Loucy (cell line): Measurements from ENCODE around the gene IFI35.

ENCODE experiments used
- H2AFZ ChIP-seq: fragments of 200-600 bp; sonication (generic); 2 replicates; pipeline ENCODE4 v1.6.0; 2016; ENCODE audit warnings: antibody characterized with exemption, mild to moderate bottlenecking, low read length, moderate library complexity
- H3F3A ChIP-seq: fragments of 200-600 bp; 2 replicates; pipeline ENCODE4 v1.6.0; 2016; ENCODE audit warnings: antibody characterized with exemption, low read depth, mild to moderate bottlenecking
- H3K27me3 ChIP-seq: fragments of 200-600 bp; sonication (generic); 2 replicates; pipeline ENCODE4 v1.6.1; 2014; ENCODE audit warnings: low read length, mild to moderate bottlenecking; ENCODE audit not compliant: insufficient read depth, poor library complexity, severe bottlenecking
- H3K36me3 ChIP-seq: fragments of 200-600 bp; sonication (generic); 2 replicates; pipeline ENCODE4 v1.6.1; 2016; ENCODE audit warnings: low read length; ENCODE audit not compliant: insufficient read depth
- H3K4me1 ChIP-seq: fragments of 200-600 bp; sonication (generic); 2 replicates; pipeline ENCODE4 v1.5.1; 2014; ENCODE audit warnings: low read length, mild to moderate bottlenecking; ENCODE audit not compliant: insufficient read depth, poor library complexity, severe bottlenecking
- H3K4me2 ChIP-seq: fragments of 200-600 bp; sonication (generic); 2 replicates; pipeline ENCODE4 v1.6.0; 2014; ENCODE audit warnings: antibody characterized with exemption, low read length, low read depth, mild to moderate bottlenecking; ENCODE audit not compliant: poor library complexity, severe bottlenecking
- H3K4me3 ChIP-seq: fragments of 200-600 bp; sonication (generic); 2 replicates; pipeline ENCODE4 v1.5.1; 2014; ENCODE audit warnings: low read length, mild to moderate bottlenecking, mixed read lengths; ENCODE audit not compliant: poor library complexity, severe bottlenecking
- H3K79me2 ChIP-seq: fragments of 200-600 bp; sonication (generic); 2 replicates; pipeline ENCODE4 v1.6.1; 2014; ENCODE audit warnings: low read length; ENCODE audit not compliant: insufficient read depth
- H3K9ac ChIP-seq: fragments of 200-600 bp; sonication (generic); 2 replicates; pipeline ENCODE4 v1.6.0; 2014; ENCODE audit warnings: mild to moderate bottlenecking, low read depth, low read length, moderate library complexity; ENCODE audit not compliant: poor library complexity, severe bottlenecking
- H3K9me2 ChIP-seq: fragments of 200-600 bp; sonication (generic); replicated peaks from 2 replicates; pipeline ENCODE4 v1.6.1; 2016; ENCODE audit warnings: low read depth, low read length, mixed read lengths
- H3K9me3 ChIP-seq: fragments of 200-600 bp; sonication (generic); 2 replicates; pipeline ENCODE4 v1.6.1; 2014; ENCODE audit warnings: mild to moderate bottlenecking, antibody characterized with exemption, low read length, low read depth; ENCODE audit not compliant: insufficient read depth
- H4K20me1 ChIP-seq: fragments of 200-600 bp; sonication (generic); 2 replicates; pipeline ENCODE4 v1.6.0; 2014; ENCODE audit warnings: antibody characterized with exemption, low read length, mild to moderate bottlenecking; ENCODE audit not compliant: insufficient read depth, poor library complexity, severe bottlenecking
- CTCF ChIP-seq: fragments of 200-600 bp; sonication (generic); conservative IDR thresholded peaks from 2 replicates; pipeline ENCODE4 v1.5.1; 2014; ENCODE audit warnings: mild to moderate bottlenecking, antibody characterized with exemption, low read length
- EZH2phosphoT487 ChIP-seq: fragments of 200-600 bp; IDR thresholded peaks from 2 replicates; pipeline ENCODE4 v1.6.1; 2018; ENCODE audit warnings: antibody characterized with exemption, mild to moderate bottlenecking, moderate library complexity, borderline replicate concordance

IFI35 gene

DNA sequence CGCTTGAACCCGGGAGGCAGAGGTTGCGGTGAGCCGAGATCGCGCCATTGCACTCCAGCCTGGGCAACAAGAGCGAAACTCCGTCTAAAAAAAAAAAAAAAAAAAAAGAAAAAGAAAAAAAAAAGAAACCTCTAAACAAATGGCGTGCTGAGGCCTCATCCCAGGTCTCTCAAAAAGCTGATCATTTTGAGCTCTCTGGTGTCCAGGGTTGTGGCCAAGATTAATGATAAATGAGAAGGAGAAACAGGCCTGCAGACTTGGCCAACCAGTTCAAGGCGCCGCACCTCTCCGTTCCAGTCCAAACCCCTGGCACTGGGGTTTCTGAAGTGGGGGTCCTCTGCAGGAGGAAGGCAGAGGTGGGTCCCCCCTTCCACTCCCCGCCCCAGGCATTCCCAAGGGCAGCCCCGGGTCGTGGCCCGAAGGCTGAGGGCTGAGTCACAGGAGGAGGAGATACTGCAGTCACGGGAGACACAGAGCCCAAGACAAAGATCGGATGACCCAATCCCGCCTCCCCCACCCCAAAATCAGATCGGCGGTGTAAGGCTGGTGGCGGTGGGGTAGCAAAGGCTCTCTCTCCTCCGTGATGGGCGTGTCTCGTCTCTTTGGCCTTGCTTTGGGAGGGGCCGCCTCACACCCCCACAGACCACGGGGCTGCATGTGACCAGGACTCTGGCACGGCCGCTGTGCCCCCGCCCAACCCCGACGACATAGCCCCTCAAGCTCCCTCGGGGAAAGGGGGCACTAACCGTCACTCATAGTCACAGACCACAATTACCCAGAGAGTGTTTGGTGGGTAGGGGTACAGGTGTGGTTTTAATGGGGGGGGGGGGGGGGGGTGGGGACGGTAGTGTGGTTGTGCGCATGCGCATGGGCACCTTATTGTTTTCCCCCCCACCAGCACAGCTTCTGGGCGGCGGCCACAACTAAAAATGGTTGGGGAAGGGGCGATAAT is 14.5 kb downstream of the IFI35 start:
- Histone ChIP-seq H3K4me3 (peak overlapping the region; percentile 92), H3K27me3 (no peaks in the 10 kb centered on the region), H3K9me2 (no peaks in the 10 kb centered on the region), H3K4me2 (peak overlapping the region; percentile 91), H4K20me1 (peaks cover 24% of the 10 kb centered on the region), H3F3A (peaks cover 7% of the 10 kb centered on the region; the same call in 1 of the 2 replicates), H3K9me3 (no peaks in the 10 kb centered on the region), H3K4me1 (peaks cover 36% of the 10 kb centered on the region), H2AFZ (peak overlapping the region; percentile 96), H3K36me3 (peaks cover 11% of the 10 kb centered on the region; the same call in 1 of the 2 replicates), H3K79me2 (peaks cover 46% of the 10 kb centered on the region), H3K9ac (peak overlapping the region; percentile 94)
- TF ChIP-seq CTCF: no peak
- TF ChIP-seq EZH2phosphoT487: no peak

GRCh38 chr17:43021741-43022512 is 15.3 kb downstream of the IFI35 start, which contains the start of gene VAT1:
Gene VAT1, minus strand, starts transcription at chr17:43022385. Its CDS starts 63 bp downstream, at chr17:43022322.
- Histone ChIP-seq H3K79me2 (peaks cover 42% of the 10 kb centered on the region), H3K4me1 (peaks cover 45% of the 10 kb centered on the region), H3K9ac (peak within 1 kb of the TSS; percentile 94), H3K9me3 (no peaks in the 10 kb centered on the region), H3K36me3 (peaks cover 4% of the 10 kb centered on the region; the same call in 1 of the 2 replicates), H3K4me2 (peak within 1 kb of the TSS; percentile 91), H2AFZ (peak within 1 kb of the TSS; percentile 96), H3K4me3 (peak within 1 kb of the TSS; percentile 92), H3K9me2 (no peaks in the 10 kb centered on the region), H4K20me1 (peaks cover 24% of the 10 kb centered on the region), H3K27me3 (no peaks in the 10 kb centered on the region), H3F3A (peaks cover 11% of the 10 kb centered on the region; the same call in 1 of the 2 replicates)
- TF ChIP-seq EZH2phosphoT487 (no peak), CTCF (0 out of 2 replicates have a peak, but pooled peaks have one; percentile 8)

DNA sequence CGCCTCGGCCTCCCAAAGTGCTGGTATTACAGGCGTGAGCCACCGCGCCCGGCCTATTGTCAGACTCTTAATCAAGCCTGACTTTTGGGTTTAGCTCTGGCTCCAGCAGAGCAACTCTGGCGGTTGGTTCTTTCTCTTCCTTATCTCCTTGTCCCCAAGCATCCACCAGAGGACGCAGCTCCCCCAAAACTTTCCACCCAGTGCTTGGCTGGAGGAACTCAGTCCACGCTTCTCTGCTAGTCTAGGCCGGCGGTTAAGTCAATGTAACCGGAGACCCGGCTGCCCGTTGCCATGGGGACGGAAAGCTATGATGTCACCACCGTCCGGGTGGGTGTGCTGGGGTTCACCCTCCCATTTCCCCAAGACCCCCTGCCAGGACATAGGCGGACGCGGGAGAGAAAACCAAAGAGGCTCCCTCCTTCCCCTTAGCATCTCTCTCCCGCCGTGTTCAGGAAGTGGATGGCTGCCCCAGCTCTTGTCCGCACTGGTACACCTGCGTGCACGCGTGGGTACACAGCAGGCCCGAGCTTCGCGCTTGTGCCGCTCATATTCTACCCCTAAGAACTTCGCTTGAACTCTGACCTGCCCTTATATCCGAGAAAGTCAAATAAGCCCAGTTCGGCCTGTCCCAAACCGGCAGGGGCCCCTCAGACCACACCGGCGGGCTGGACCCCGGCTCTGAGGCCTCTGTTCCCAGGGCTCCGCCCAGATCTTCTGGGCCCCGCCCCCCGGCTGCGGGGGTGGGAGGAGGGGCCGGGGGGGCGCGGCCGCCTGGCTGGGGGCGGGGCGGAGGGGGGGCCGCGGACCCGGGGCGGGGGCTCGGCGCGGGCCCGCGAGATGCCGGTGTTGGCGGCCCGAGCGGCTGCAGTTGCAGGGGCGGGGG is 18.1 kb downstream of the IFI35 start, which contains the start of gene RND2:
RND2 (plus strand) TSS at position 825 of the 883 bp plus-strand sequence. CDS start 117 bp downstream, outside the sequence.
- no peaks in the 10 kb centered on the region for H3K27me3 ChIP-seq
- no peaks in the 10 kb centered on the region for H3K9me3 ChIP-seq
- TF ChIP-seq EZH2phosphoT487 (no peak), CTCF (peak; percentile 80)
- H2AFZ ChIP-seq: peak within 1 kb of the TSS; percentile 89
- peaks cover 12% of the 10 kb centered on the region for H4K20me1 ChIP-seq
- peaks cover 11% of the 10 kb centered on the region; the same call in 1 of the 2 replicates for H3F3A ChIP-seq
- no peaks in the 10 kb centered on the region for H3K36me3 ChIP-seq
- peak within 1 kb of the TSS; percentile 76 for H3K4me3 ChIP-seq
- peaks cover 22% of the 10 kb centered on the region for H3K79me2 ChIP-seq
- H3K4me2 ChIP-seq: peak within 1 kb of the TSS; percentile 89
- no peaks in the 10 kb centered on the region for H3K9me2 ChIP-seq
- H3K4me1 ChIP-seq: peaks cover 31% of the 10 kb centered on the region
- peak within 1 kb of the TSS; percentile 65 for H3K9ac ChIP-seq
